ENCODE data around the gene RUFY3. TPM values are rescaled to one million over a fixed set of nuclear protein-coding genes. Genes with fewer than 3 reads are reported as not detected.
"Not testable (repeated sequence)": the region's sequence is repeated elsewhere in the genome, so short reads cannot be mapped to it uniquely, and the experiment has no call there.

Gene RUFY3
- polyA plus RNA-seq, 3 donors, result 11.1 to 37.3 (median 12.5) TPM

- Mint-ChIP-seq H3K4me3 (peak overlapping the region in 1 of 2 donors; percentile 35), H3K27ac (peak overlapping the region; percentile 88 to 97 (median 95)), H3K4me1 (peaks cover 44% of the 10 kb centered on the region)
- H3K9ac ChIP-seq (ENCODE audit: insufficient read depth, low read length, poor library complexity, severe bottlenecking); H3K9me3 ChIP-seq (replicated peaks in 1 of 2; ENCODE audit: control insufficient read depth in 1 of 2, insufficient read depth in 1 of 2, low read length in 2 of 2); H3K36me3 ChIP-seq (replicated peaks in 1 of 2; ENCODE audit: control insufficient read depth in 1 of 2, insufficient read depth in 2 of 2, low read length in 2 of 2); H2AFZ ChIP-seq (ENCODE audit: insufficient read depth, low read depth, low read length, poor library complexity, severe bottlenecking); H3K9me3 Mint-ChIP-seq; H3K27me3 ChIP-seq (ENCODE audit: control insufficient read depth in 2 of 2, insufficient read depth in 2 of 2, low read length in 2 of 2); H3K27me3 Mint-ChIP-seq (ENCODE audit: low read depth in 3 of 3); H3K4me2 ChIP-seq (replicated peaks; ENCODE audit: extremely low read depth, low read length, poor library complexity, severe bottlenecking); H4K20me1 ChIP-seq (ENCODE audit: insufficient read depth, low read length); H3K36me3 Mint-ChIP-seq: not testable (repeated sequence)
- peak; percentile 34 for TF ChIP-seq CTCF (IDR thresholded peaks at IDR 0.05)
- H3K27ac ChIP-seq (ENCODE audit: low read depth in 1 of 2, low read length in 2 of 2), result peak overlapping the region; percentile 33 to 56
- peaks cover 49% of the 10 kb centered on the region for H3K79me2 ChIP-seq (ENCODE audit: insufficient read depth, low read length)
- DNase-seq, result peak; percentile 32 to 63 (median 44)
- peak overlapping the region in 1 of 3 experiments; percentile 76 for H3K4me3 ChIP-seq (replicated peaks in 1 of 3; ENCODE audit: low read depth in 2 of 3, low read length in 3 of 3)
- 0% methylated on average over 1 of the region's 2 CpGs for WGBS (ENCODE audit: insufficient coverage)
- intact Hi-C loops (cut with micrococcal nuclease), result loop anchor here in 1 of 2 donors (5.0 kb wide), 1 partner anchor 34 kb away; no protein-coding TSS in a partner anchor
- H3K4me1 ChIP-seq (ENCODE audit: control insufficient read depth in 1 of 2, insufficient read depth in 2 of 2, low read length in 2 of 2), result peaks cover 47 to 55% of the 10 kb centered on the region in 2 donors
These were observed 14.2 kb downstream of the RUFY3 start for GRCh38 chr4:70735915-70736314.

GRCh38 chr4:70737006-70737405, 15.2 kb downstream of the RUFY3 start:
- intact Hi-C loops (cut with micrococcal nuclease), result loop anchor here in 1 of 2 donors (5.0 kb wide), 1 partner anchor 35 kb away; no protein-coding TSS in a partner anchor
- Histone ChIP-seq H3K27ac (ENCODE audit: low read depth in 1 of 2, low read length in 2 of 2) (peak overlapping the region in 1 of 2 donors; percentile 6), H3K9ac (ENCODE audit: insufficient read depth, low read length, poor library complexity, severe bottlenecking) (no peak overlapping the region), H3K27me3 (ENCODE audit: control insufficient read depth in 2 of 2, insufficient read depth in 2 of 2, low read length in 2 of 2) (no peaks in the 10 kb centered on the region), H3K9me3 (replicated peaks in 1 of 2; ENCODE audit: control insufficient read depth in 1 of 2, insufficient read depth in 1 of 2, low read length in 2 of 2) (no peaks in the 10 kb centered on the region), H2AFZ (ENCODE audit: insufficient read depth, low read depth, low read length, poor library complexity, severe bottlenecking) (no peak overlapping the region), H3K36me3 (replicated peaks in 1 of 2; ENCODE audit: control insufficient read depth in 1 of 2, insufficient read depth in 2 of 2, low read length in 2 of 2) (no peaks in the 10 kb centered on the region), H3K4me3 (replicated peaks in 1 of 3; ENCODE audit: low read depth in 2 of 3, low read length in 3 of 3) (no peak overlapping the region), H4K20me1 (ENCODE audit: insufficient read depth, low read length) (peaks cover 4% of the 10 kb centered on the region), H3K79me2 (ENCODE audit: insufficient read depth, low read length) (peaks cover 50% of the 10 kb centered on the region), H3K4me1 (ENCODE audit: control insufficient read depth in 1 of 2, insufficient read depth in 2 of 2, low read length in 2 of 2) (peaks cover 47 to 55% of the 10 kb centered on the region in 2 donors), H3K4me2 (replicated peaks; ENCODE audit: extremely low read depth, low read length, poor library complexity, severe bottlenecking) (no peak overlapping the region)
- H3K9me3 Mint-ChIP-seq, result no peaks in the 10 kb centered on the region
- no CpG with 5 or more reads among the region's 1 CpG for WGBS (ENCODE audit: insufficient coverage)
- peaks cover 0 to 2% (median 0%) of the 10 kb centered on the region in 3 donors for H3K27me3 Mint-ChIP-seq (ENCODE audit: low read depth in 3 of 3)
- H3K4me1 Mint-ChIP-seq, result peaks cover 44% of the 10 kb centered on the region
- H3K4me3 Mint-ChIP-seq, result no peak overlapping the region
- no peak for TF ChIP-seq CTCF (IDR thresholded peaks at IDR 0.05)
- peak overlapping the region in 2 of 7 donors; percentile 30 to 37 for H3K27ac Mint-ChIP-seq
- DNase-seq, result no peak
- no peaks in the 10 kb centered on the region for H3K36me3 Mint-ChIP-seq

Measured in CD14-positive monocyte (primary cell).